BE2C (cell line): ENCODE measurements around the gene COL24A1.

ENCODE experiments used
- DNase-seq: peaks from one replicate; pipeline ENCODE4 v3.0.0-alpha.2; 2020
- H3K27me3 ChIP-seq: fragments of 250-450 bp; sonication (Bioruptor Pico); 2 replicates; pipeline ENCODE4 v1.5.1; 2020; ENCODE audit warnings: mild to moderate bottlenecking
- H3K36me3 ChIP-seq: fragments of 250-450 bp; sonication (Bioruptor Pico); 2 replicates; pipeline ENCODE4 v1.5.1; 2020; ENCODE audit warnings: mild to moderate bottlenecking
- H3K4me1 ChIP-seq: fragments of 250-450 bp; sonication (Bioruptor Pico); 2 replicates; pipeline ENCODE4 v1.5.1; 2020
- H3K4me3 ChIP-seq: 2 replicates; pipeline ENCODE4 v1.5.1; 2011; ENCODE audit warnings: low read depth, low read length
- H3K9me3 ChIP-seq: fragments of 250-450 bp; sonication (Bioruptor Pico); 2 replicates; pipeline ENCODE4 v1.5.1; 2020
- TF ChIP-seq, protein P1 (sequence below): IDR thresholded peaks from 2 replicates; pipeline ENCODE4 v1.5.1; 2012; ENCODE audit warnings: mild to moderate bottlenecking, low read depth, low read length

COL24A1 gene

DNA sequence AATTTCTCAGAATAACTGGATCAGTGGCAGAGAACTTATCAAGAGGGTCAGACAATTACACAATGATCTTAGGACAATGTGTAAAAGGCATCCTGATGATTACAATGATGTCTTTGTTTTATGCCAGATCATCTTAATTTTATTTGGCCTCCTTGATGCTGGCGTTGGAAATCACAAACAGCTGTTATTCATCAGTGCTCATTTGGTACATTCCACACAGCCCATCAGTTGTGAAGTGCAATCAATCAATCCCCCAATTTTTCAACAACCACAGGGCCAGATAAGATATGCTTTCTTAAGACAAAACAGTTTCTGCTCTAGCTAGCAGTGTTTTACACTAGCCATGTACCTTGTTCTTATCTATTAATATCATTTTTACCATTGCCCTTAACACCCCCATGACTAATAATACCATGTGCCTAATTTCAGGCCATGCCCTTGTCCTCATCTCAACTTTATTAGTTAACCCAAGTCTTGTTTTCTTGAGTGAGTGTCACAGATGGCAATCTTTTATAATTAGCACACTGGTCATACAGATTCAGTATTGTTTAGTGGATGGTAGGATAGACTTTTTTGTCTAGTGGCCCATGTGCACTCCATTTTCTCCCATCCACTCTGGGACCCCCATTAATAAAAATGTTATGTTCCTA is 40.8 kb upstream of the COL24A1 start:
- DNase-seq = no peak
- H3K4me1 ChIP-seq = no peaks in the 10 kb centered on the region
- TF ChIP-seq, protein P1, sequence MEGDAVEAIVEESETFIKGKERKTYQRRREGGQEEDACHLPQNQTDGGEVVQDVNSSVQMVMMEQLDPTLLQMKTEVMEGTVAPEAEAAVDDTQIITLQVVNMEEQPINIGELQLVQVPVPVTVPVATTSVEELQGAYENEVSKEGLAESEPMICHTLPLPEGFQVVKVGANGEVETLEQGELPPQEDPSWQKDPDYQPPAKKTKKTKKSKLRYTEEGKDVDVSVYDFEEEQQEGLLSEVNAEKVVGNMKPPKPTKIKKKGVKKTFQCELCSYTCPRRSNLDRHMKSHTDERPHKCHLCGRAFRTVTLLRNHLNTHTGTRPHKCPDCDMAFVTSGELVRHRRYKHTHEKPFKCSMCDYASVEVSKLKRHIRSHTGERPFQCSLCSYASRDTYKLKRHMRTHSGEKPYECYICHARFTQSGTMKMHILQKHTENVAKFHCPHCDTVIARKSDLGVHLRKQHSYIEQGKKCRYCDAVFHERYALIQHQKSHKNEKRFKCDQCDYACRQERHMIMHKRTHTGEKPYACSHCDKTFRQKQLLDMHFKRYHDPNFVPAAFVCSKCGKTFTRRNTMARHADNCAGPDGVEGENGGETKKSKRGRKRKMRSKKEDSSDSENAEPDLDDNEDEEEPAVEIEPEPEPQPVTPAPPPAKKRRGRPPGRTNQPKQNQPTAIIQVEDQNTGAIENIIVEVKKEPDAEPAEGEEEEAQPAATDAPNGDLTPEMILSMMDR = no peak
- no peaks in the 10 kb centered on the region for H3K36me3 ChIP-seq
- no peak overlapping the region for H3K4me3 ChIP-seq
- H3K9me3 ChIP-seq = no peaks in the 10 kb centered on the region
- H3K27me3 ChIP-seq = no peaks in the 10 kb centered on the region

DNA sequence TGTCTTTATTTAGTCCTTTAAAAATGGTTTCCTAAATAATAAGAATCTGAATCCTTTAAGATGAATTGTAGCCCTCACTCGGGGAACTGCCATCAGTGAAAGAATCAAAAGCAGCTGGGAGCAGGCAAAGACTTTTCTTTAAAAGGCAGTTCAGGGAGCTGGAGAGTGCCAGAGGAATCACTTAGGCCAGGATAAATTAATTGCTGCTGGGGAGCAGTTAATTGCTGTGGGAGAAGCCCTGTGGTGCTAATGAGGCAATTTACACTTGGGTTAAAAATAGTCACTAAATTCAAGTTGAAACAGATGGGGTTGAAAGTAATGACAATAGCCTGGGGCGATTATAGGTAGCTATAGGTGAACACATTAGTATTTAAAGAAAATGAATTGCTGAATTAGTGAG is 38.7 kb upstream of the COL24A1 start:
- Histone ChIP-seq H3K36me3 (no peaks in the 10 kb centered on the region), H3K9me3 (no peaks in the 10 kb centered on the region), H3K27me3 (no peaks in the 10 kb centered on the region), H3K4me3 (no peak overlapping the region), H3K4me1 (no peaks in the 10 kb centered on the region)
- TF ChIP-seq, protein P1 = no peak
- no peak for DNase-seq

- H3K36me3 ChIP-seq = no peaks in the 10 kb centered on the region
- no peak for DNase-seq
These were observed 38.0 kb upstream of the COL24A1 start for GRCh38 chr1:86194491-86195034.

DNA sequence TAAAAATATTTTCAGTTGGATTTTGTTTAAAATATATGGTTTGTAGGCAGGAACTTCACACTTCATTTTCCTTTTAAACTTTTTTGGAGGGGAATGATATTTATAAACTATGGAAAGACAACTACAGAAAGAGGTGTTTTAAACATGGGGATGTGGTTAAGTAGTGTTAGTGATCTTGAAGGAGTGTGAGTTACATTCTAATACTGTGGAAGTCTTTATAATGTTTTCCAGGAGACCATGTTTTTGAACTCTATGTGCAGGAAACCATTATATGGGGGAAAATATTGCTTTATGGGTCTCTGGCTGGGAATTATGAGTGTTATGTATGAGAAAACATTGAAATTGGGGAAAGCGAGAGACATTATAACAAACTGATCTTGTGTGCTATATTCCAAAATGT is 35.8 kb upstream of the COL24A1 start:
- H3K4me1 ChIP-seq = no peaks in the 10 kb centered on the region
- DNase-seq = no peak
- H3K4me3 ChIP-seq = no peak overlapping the region
- TF ChIP-seq, protein P1 = no peak
- no peaks in the 10 kb centered on the region for H3K27me3 ChIP-seq
- H3K36me3 ChIP-seq = no peaks in the 10 kb centered on the region
- H3K9me3 ChIP-seq = no peaks in the 10 kb centered on the region

More at GRCh38 chr1:86194491-86195034, 38.0 kb upstream of the COL24A1 start:
- Histone ChIP-seq H3K9me3 (no peaks in the 10 kb centered on the region), H3K27me3 (no peaks in the 10 kb centered on the region), H3K4me3 (no peak overlapping the region), H3K4me1 (no peaks in the 10 kb centered on the region)
- TF ChIP-seq, protein P1 = no peak

- H3K4me3 ChIP-seq = no peak overlapping the region
- no peak for DNase-seq
These were observed 35.4 kb upstream of the COL24A1 start for GRCh38 chr1:86191958-86192357.

DNA sequence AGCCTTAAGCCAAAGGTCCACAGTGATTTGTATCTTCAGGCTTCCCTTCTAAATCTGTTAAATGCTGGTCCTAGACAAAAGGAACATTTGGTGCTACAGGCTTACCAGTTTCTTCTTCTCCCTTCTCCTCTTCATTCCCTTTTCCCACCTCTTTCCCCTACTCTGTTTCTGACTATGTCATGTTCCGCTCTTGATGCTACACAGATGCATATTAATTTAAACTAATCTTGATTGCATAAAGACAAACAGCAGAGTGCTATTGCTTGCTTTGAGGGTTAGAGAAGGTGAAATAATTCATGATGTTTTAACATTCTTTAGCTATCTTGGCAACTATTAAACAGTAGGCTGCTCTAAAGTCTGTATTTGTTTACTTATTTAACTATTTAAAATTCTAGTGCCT is 34.3 kb upstream of the COL24A1 start:
- DNase-seq = no peak
- TF ChIP-seq, protein P1 = no peak
- H3K27me3 ChIP-seq = no peaks in the 10 kb centered on the region
- no peaks in the 10 kb centered on the region for H3K9me3 ChIP-seq
- H3K4me3 ChIP-seq = no peak overlapping the region
- H3K36me3 ChIP-seq = no peaks in the 10 kb centered on the region
- H3K4me1 ChIP-seq = no peaks in the 10 kb centered on the region

More at GRCh38 chr1:86191958-86192357, 35.4 kb upstream of the COL24A1 start:
- H3K9me3 ChIP-seq = no peaks in the 10 kb centered on the region
- TF ChIP-seq, protein P1 = no peak
- H3K27me3 ChIP-seq = no peaks in the 10 kb centered on the region
- H3K4me1 ChIP-seq = no peaks in the 10 kb centered on the region
- no peaks in the 10 kb centered on the region for H3K36me3 ChIP-seq
